GM23248 (cell line): ENCODE results near the gene TPMT.

Source experiments
- EZH2 ChIP-seq: fragments of 200-600 bp; sonication (generic); IDR thresholded peaks from 2 replicates; pipeline ENCODE4 v1.6.1; 2018; ENCODE audit warnings: antibody characterized with exemption, mild to moderate bottlenecking; ENCODE audit not compliant: insufficient read depth, poor library complexity, severe bottlenecking
- EZH2phosphoT487 ChIP-seq: fragments of 200-600 bp; sonication (generic); IDR thresholded peaks from 2 replicates; pipeline ENCODE4 v1.6.1; 2018; ENCODE audit warnings: antibody characterized with exemption, moderate library complexity, mild to moderate bottlenecking, low read depth; ENCODE audit not compliant: insufficient read depth

DNA sequence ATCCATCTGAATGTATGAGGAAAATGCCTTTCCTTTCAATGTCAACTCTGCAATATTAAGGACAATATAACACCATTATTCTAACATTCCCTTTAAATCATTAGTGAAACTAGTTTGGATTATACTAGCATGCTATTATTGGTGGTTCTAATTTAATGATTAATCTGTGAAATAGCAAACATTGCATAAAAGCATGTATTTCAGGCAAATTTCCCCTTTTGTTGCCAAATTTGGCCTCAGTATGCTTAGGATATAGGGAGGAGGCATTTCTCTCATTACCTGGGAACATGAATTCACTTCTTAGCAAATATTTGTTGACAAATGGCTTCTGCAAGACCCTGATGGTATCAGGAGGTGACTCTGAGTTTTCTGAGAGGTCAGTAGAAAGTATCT lies 1.6 kb downstream of the TPMT start:
- TF ChIP-seq EZH2phosphoT487 (no peak), EZH2 (no peak)
